HepG2 (cell line): ENCODE measurements around the gene SNUPN. TPM values are rescaled to one million over a fixed set of nuclear protein-coding genes. Genes with fewer than 3 reads are reported as not detected.

Source experiments
- ATAC-seq: fragments of 200-7000 bp; cut with Tn5 transposase; 3 replicates; pipeline ENCODE4 v1.9.1; 2020; ENCODE audit warnings: mild to moderate bottlenecking, moderate library complexity
- BruUV-seq: library from RNA; stranded (reverse); fragments of 400-500 nt; replicated peaks from 2 replicates; lab custom pipeline; 2021; lab: Mats Ljungman, UMichigan
- CTCF ChIA-PET: fragments of 300-600 bp; formaldehyde crosslinking; extraction: SDS; loops from one replicate; lab custom pipeline; 2021; ENCODE audit warnings: low total read pairs, inconsistent platforms, low intra/inter-chr PET ratio; lab: Yijun Ruan, JAX
- POLR2A ChIA-PET: fragments of 350-600 bp; sonication (Branson Sonifier 250); formaldehyde crosslinking; loops from one replicate; lab custom pipeline; 2020; ENCODE audit warnings: antibody characterized with exemption, inconsistent platforms; lab: Yijun Ruan, JAX
- DNase-seq: peaks from one replicate; pipeline ENCODE4 v3.0.0-alpha.2; 2015; ENCODE audit warnings: low spot score
- FAIRE-seq: peaks from 3 replicates; lab custom pipeline; 2011; peaks lifted over from hg19 to GRCh38; lab: Jason Lieb, UNC
- H2AFZ ChIP-seq: one replicate; pipeline ENCODE4 v1.6.1; 2011; ENCODE audit warnings: low read length, inconsistent platforms
- H3K27ac ChIP-seq: fragments of 300-600 bp; 3 replicates; pipeline ENCODE4 v1.8.0; 2011; ENCODE audit warnings: mixed run types, mild to moderate bottlenecking, mixed read lengths, low read length, inconsistent platforms; ENCODE audit not compliant: insufficient read depth; ENCODE audit errors: extremely low read length
- H3K27me3 ChIP-seq, 2 experiments: fragments of 200-600 bp in 1 of 2; 2 replicates in 1 of 2; 3 replicates in 1 of 2; pipeline versions ENCODE4 v1.6.0 to v1.8.0; 2011; ENCODE audit warnings: low read length in 2 of 2, mild to moderate bottlenecking in 2 of 2, moderate library complexity in 2 of 2, inconsistent platforms in 1 of 2; ENCODE audit not compliant: insufficient read depth in 2 of 2, control insufficient read depth in 1 of 2
- H3K36me3 ChIP-seq, 2 experiments: fragments of 200-600 bp in 1 of 2; replicated peaks in 1 of 2; 2 replicates in 1 of 2; 3 replicates in 1 of 2; pipeline versions ENCODE4 v1.5.1 to v1.8.0; 2011; ENCODE audit warnings: low read length in 2 of 2, inconsistent platforms in 1 of 2; ENCODE audit not compliant: insufficient read depth in 2 of 2, control insufficient read depth in 1 of 2
- H3K4me1 ChIP-seq: 2 replicates; pipeline ENCODE4 v1.5.1; 2012; ENCODE audit warnings: low read length, inconsistent platforms; ENCODE audit not compliant: insufficient read depth
- H3K4me2 ChIP-seq: 2 replicates; pipeline ENCODE4 v1.6.0; 2011; ENCODE audit warnings: low read depth, low read length, inconsistent platforms
- H3K4me3 ChIP-seq, 3 experiments: fragments of 200-600 bp in 1 of 3; sonication (generic), shearing (Covaris generic) in 1 of 3; replicated peaks in 1 of 3; 2 replicates each; pipeline ENCODE4 v1.5.1; 2011 to 2016; ENCODE audit warnings: low read length in 3 of 3, inconsistent platforms in 2 of 3, low read depth in 2 of 3, mild to moderate bottlenecking in 2 of 3, control low read depth in 1 of 3, mixed read lengths in 1 of 3; ENCODE audit not compliant: insufficient read depth in 1 of 3
- H3K79me2 ChIP-seq: one replicate; pipeline ENCODE4 v1.6.1; 2011; ENCODE audit warnings: low read length, inconsistent platforms; ENCODE audit not compliant: insufficient read depth
- H3K9ac ChIP-seq: 2 replicates; pipeline ENCODE4 v1.6.0; 2011; ENCODE audit warnings: mild to moderate bottlenecking, low read depth, low read length, inconsistent platforms; ENCODE audit not compliant: insufficient read depth
- H3K9me3 ChIP-seq: 2 replicates; pipeline ENCODE4 v1.5.1; 2012; ENCODE audit warnings: mild to moderate bottlenecking, low read length
- H4K20me1 ChIP-seq: 2 replicates; pipeline ENCODE4 v1.6.0; 2011; ENCODE audit warnings: inconsistent platforms, mild to moderate bottlenecking, low read length, moderate library complexity; ENCODE audit not compliant: insufficient read depth
- HNRNPK ChIP-seq: fragments of 200-400 bp; formaldehyde crosslinking; IDR thresholded peaks from 2 replicates; pipeline ENCODE4 v1.6.1; 2018; ENCODE audit warnings: low read length, low read depth, moderate library complexity, mild to moderate bottlenecking; ENCODE audit not compliant: poor library complexity, severe bottlenecking
- ISX ChIP-seq: sonication (generic); formaldehyde crosslinking; conservative IDR thresholded peaks from 2 replicates; pipeline ENCODE4 v1.5.0; 2020; ENCODE audit warnings: missing genetic modification reagents
- KDM5B ChIP-seq: sonication (generic); formaldehyde crosslinking; IDR thresholded peaks from 2 replicates; pipeline ENCODE4 v1.4.0; 2020; ENCODE audit warnings: missing genetic modification reagents, mild to moderate bottlenecking, borderline replicate concordance
- LCORL ChIP-seq, 2 experiments: fragments of 450-650 bp in 1 of 2; sonication (generic) in 1 of 2; formaldehyde crosslinking in 1 of 2; IDR thresholded peaks; 2 replicates each; pipeline versions ENCODE4 v1.5.0 to v1.6.1; 2017 to 2020; ENCODE audit warnings: antibody characterized with exemption in 1 of 2, missing genetic modification reagents in 1 of 2
- MED8 ChIP-seq: sonication (generic); formaldehyde crosslinking; IDR thresholded peaks from 2 replicates; pipeline ENCODE4 v1.8.1; 2023; ENCODE audit warnings: mild to moderate bottlenecking, missing genetic modification reagents; ENCODE audit not compliant: insufficient replicate concordance
- PAX8 ChIP-seq: sonication (generic); formaldehyde crosslinking; IDR thresholded peaks from 2 replicates; pipeline ENCODE4 v1.8.0; 2022; ENCODE audit warnings: mild to moderate bottlenecking, missing genetic modification reagents, borderline replicate concordance
- PCBP2 ChIP-seq: fragments of 200-400 bp; formaldehyde crosslinking; optimal IDR thresholded peaks from 2 replicates; pipeline ENCODE3; 2018; ENCODE audit warnings: low read length, low read depth; ENCODE audit not compliant: poor library complexity, severe bottlenecking
- SP5 ChIP-seq: IDR thresholded peaks from 2 replicates; pipeline ENCODE4 v1.6.1; 2016; ENCODE audit warnings: low read depth, borderline replicate concordance
- TBP ChIP-seq: sonication (generic); formaldehyde crosslinking; IDR thresholded peaks from 2 replicates; pipeline ENCODE4 v1.5.0; 2020; ENCODE audit warnings: missing genetic modification reagents
- TCF12 ChIP-seq, 2 experiments: fragments of 450-650 bp in 1 of 2; sonication (generic) in 1 of 2; formaldehyde crosslinking in 1 of 2; IDR thresholded peaks; 2 replicates each; pipeline versions ENCODE4 v1.6.1 to v1.8.0; 2017 to 2022; ENCODE audit warnings: antibody characterized with exemption in 1 of 2, mild to moderate bottlenecking in 1 of 2, missing genetic modification reagents in 1 of 2, moderate library complexity in 1 of 2
- ZFP82 ChIP-seq: sonication (generic); formaldehyde crosslinking; IDR thresholded peaks from 2 replicates; pipeline ENCODE4 v1.5.1; 2020; ENCODE audit warnings: mild to moderate bottlenecking, missing genetic modification reagents, borderline replicate concordance
- ZNF234 ChIP-seq: sonication (generic); formaldehyde crosslinking; conservative IDR thresholded peaks from 2 replicates; pipeline ENCODE4 v1.5.1; 2020; ENCODE audit warnings: mild to moderate bottlenecking, missing genetic modification reagents
- ZNF331 ChIP-seq: sonication (generic); formaldehyde crosslinking; IDR thresholded peaks from 2 replicates; pipeline ENCODE4 v1.4.0; 2020; ENCODE audit warnings: missing genetic modification reagents
- ZNF44 ChIP-seq: sonication (generic); formaldehyde crosslinking; IDR thresholded peaks from 2 replicates; pipeline ENCODE4 v1.5.1; 2020; ENCODE audit warnings: mild to moderate bottlenecking, missing genetic modification reagents
- ZNF839 ChIP-seq: sonication (generic); formaldehyde crosslinking; IDR thresholded peaks from 2 replicates; pipeline ENCODE4 v1.4.0; 2020; ENCODE audit warnings: missing genetic modification reagents, mild to moderate bottlenecking, borderline replicate concordance
- WGBS: methylation state at CpG from one replicate; pipeline ENCODE4 v1.1.6; 2017; ENCODE audit warnings: low lambda C conversion rate; 5-methylcytosine and 5-hydroxymethylcytosine counted together
- in situ Hi-C: cut with HindIII; loops from 2 replicates; pipeline ENCODE4 v1.10.0; 2017; ENCODE audit warnings: low pct_unique_long_range_greater_than_20kb; ENCODE audit not compliant: extremely low pct_ligation_motif_present
- intact Hi-C: fragments of 100-400 bp; cut with micrococcal nuclease; formaldehyde crosslinking; loops from one replicate; pipeline ENCODE4 v1.10.0; 2022; ENCODE audit not compliant: unreplicated experiment
- polyA plus RNA-seq, 8 experiments: library from polyadenylated mRNA; depleted of rRNA in 3 of 8; stranded (reverse) in 7 of 8; unstranded in 1 of 8; fragments of >200 nt; fragmentation: Illumina TruSeq in 4 of 8; extraction: Trizol in 4 of 8; gene quantifications; 2 replicates each; pipeline versions ENCODE4 v1.2.1 to v1.2.3, GENCODE V29; 2011 to 2016; ENCODE audit warnings: low read depth in 4 of 8, missing spikeins in 1 of 8, mixed read lengths in 1 of 8; ENCODE audit not compliant: insufficient read depth in 1 of 8
- total RNA-seq, 5 experiments: library from RNA; depleted of rRNA; stranded (reverse); fragments of >200 nt; fragmentation: Illumina TruSeq; extraction: Trizol; gene quantifications; 2 replicates each; pipeline ENCODE4 v1.2.3, GENCODE V29; 2016; ENCODE audit warnings: low read depth in 1 of 5
- TF ChIP-seq, protein P1 (sequence below): sonication (generic); formaldehyde crosslinking; IDR thresholded peaks from 2 replicates; pipeline ENCODE4 v1.9.0; 2022; ENCODE audit warnings: missing genetic modification reagents, mild to moderate bottlenecking, borderline replicate concordance
- TF ChIP-seq, protein P2 (sequence below): sonication (generic); formaldehyde crosslinking; IDR thresholded peaks from 2 replicates; pipeline ENCODE4 v1.4.0; 2020; ENCODE audit warnings: missing genetic modification reagents, borderline replicate concordance

Gene SNUPN
- total and polyA plus RNA-seq, 2 of the 13 experiments (the other 11 are each of a cell fraction or from before 2014, with no cell fraction given): 9.0 to 16.4 TPM

DNA sequence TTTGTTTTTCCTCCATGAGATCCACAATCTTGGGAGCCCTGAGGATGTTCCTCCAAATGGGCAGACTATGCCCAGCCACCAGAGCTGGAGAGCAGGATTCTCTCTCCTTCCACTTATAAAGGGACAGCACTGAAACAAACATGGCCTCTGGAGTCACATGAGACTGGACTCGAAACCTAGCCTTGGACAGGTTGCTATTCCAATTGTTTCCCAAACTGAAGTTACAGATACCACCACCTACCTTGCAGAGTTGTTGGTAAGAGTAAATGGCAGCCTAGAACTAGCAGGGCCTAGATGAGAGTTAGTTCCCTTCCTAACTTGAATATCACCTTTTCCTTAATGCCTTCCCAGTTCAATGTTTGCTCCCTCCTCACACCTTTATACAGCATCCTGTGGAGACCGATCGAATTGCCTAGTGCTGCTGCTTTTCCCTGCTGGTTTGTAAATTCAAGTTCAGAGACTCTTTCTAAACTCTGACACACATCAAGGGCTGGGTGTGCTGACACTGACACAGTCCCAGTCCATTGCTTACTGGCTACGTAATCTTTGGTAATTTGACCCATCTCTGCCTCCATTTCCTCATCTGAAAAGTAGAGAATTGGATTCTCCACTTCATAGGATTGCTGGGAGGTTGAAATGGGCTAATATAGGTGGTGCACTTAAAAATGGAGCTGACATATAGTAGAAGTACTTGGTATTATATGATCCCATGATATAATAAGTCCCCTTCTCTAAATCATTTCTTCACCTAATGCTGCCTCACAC is 11.9 kb upstream of the SNUPN start (continued):
- TF ChIP-seq LCORL (IDR thresholded peaks at IDR 0.05): no peak
- TF ChIP-seq LCORL (CRISPR knock-in tag; IDR thresholded peaks at IDR 0.05): no peak
- TF ChIP-seq ZNF839 (CRISPR knock-in tag): no peak
- TF ChIP-seq TBP (CRISPR knock-in tag): no peak
- TF ChIP-seq ISX: no peak
- TF ChIP-seq, protein P1, sequence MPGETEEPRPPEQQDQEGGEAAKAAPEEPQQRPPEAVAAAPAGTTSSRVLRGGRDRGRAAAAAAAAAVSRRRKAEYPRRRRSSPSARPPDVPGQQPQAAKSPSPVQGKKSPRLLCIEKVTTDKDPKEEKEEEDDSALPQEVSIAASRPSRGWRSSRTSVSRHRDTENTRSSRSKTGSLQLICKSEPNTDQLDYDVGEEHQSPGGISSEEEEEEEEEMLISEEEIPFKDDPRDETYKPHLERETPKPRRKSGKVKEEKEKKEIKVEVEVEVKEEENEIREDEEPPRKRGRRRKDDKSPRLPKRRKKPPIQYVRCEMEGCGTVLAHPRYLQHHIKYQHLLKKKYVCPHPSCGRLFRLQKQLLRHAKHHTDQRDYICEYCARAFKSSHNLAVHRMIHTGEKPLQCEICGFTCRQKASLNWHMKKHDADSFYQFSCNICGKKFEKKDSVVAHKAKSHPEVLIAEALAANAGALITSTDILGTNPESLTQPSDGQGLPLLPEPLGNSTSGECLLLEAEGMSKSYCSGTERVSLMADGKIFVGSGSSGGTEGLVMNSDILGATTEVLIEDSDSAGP (CRISPR knock-in tag): no peak
- TF ChIP-seq, protein P2, sequence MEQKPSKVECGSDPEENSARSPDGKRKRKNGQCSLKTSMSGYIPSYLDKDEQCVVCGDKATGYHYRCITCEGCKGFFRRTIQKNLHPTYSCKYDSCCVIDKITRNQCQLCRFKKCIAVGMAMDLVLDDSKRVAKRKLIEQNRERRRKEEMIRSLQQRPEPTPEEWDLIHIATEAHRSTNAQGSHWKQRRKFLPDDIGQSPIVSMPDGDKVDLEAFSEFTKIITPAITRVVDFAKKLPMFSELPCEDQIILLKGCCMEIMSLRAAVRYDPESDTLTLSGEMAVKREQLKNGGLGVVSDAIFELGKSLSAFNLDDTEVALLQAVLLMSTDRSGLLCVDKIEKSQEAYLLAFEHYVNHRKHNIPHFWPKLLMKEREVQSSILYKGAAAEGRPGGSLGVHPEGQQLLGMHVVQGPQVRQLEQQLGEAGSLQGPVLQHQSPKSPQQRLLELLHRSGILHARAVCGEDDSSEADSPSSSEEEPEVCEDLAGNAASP (CRISPR knock-in tag): no peak
- TF ChIP-seq HNRNPK: no peak

DNA sequence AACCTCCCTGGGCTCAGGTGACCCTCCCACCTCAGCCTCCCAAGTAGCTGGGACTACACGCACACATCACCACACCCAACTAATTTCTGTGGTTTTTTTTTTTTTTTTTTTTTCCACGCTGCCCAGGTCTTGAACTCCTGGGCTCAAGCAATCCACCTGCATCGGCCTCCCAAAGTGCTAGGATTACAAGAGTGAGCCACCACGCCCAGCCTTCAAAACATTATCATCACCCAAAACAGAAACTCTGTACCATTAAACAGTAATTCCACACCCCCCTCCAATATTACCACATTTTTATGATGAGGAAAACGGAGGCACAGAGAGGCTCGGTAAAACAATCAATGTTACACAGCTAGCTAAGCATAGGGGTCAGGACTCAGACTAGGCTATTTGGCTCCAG is 10.5 kb upstream of the SNUPN start:
- H3K27ac ChIP-seq: no peak overlapping the region
- no peak overlapping the region for H3K9ac ChIP-seq
- intact Hi-C loops (no loop called here), in situ Hi-C loops (no loop called here)
- WGBS: 97% methylated on average over 6 of the region's 6 CpGs
- no peaks in the 10 kb centered on the region for H3K9me3 ChIP-seq
- no peak overlapping the region for H2AFZ ChIP-seq
- ChIA-PET POLR2A (interaction anchor here (1.0 to 6.9 kb wide), 4 partner anchors 9 to 41 kb away, joined by 3 to 47 read pairs (median 40); partner anchors contain the start of genes SNUPN and SNX33), CTCF (no interaction called here)
- H3K4me1 ChIP-seq: peaks cover 19% of the 10 kb centered on the region
- BruUV-seq: no TSS peak
- peaks cover 29% of the 10 kb centered on the region for H3K79me2 ChIP-seq
- H3K4me2 ChIP-seq: no peak overlapping the region
- no peaks in the 10 kb centered on the region; a peak in 1 of 5 replicates for H3K27me3 ChIP-seq
- ATAC-seq (no peak), DNase-seq (no peak), FAIRE-seq (no peak)
- no peaks in the 10 kb centered on the region; the same call in 1 of the 2 replicates for H4K20me1 ChIP-seq
- 0 out of 5 replicates have a peak, but pooled peaks cover 0 to 3% of the 10 kb centered on the region in 2 experiments for H3K36me3 ChIP-seq
- no peak overlapping the region for H3K4me3 ChIP-seq
- TF ChIP-seq SP5 (CRISPR knock-in tag) (no peak), PCBP2 (no peak), KDM5B (CRISPR knock-in tag) (no peak), TCF12 (IDR thresholded peaks at IDR 0.05) (no peak), TCF12 (CRISPR knock-in tag; IDR thresholded peaks at IDR 0.05) (no peak), ZNF331 (no peak), MED8 (no peak), ZNF44 (CRISPR knock-in tag) (no peak), ZNF234 (CRISPR knock-in tag) (no peak), PAX8 (CRISPR knock-in tag) (no peak), ZFP82 (no peak)
